K562 (cell line): ENCODE measurements around the gene CNBD2. TPM values are rescaled to one million over a fixed set of nuclear protein-coding genes. Genes with fewer than 3 reads are reported as not detected.
A peak's percentile ranks its signal among the peaks of the same experiment; 100 is the strongest.

Experiments
- ATAC-seq: fragments of 200-7000 bp; cut with Tn5 transposase; 3 replicates; pipeline ENCODE4 v1.9.1; 2020; ENCODE audit warnings: moderate library complexity
- BruUV-seq: library from RNA; stranded (reverse); fragments of 400-500 nt; replicated peaks from 2 replicates; lab custom pipeline; 2021; lab: Mats Ljungman, UMichigan
- CTCF ChIA-PET: fragments of 300-600 bp; formaldehyde crosslinking; extraction: SDS; loops from one replicate; lab custom pipeline; 2021; ENCODE audit warnings: low intra/inter-chr PET ratio; lab: Yijun Ruan, JAX
- POLR2A ChIA-PET: fragments of 300-600, 350-650 bp; sonication (Branson Sonifier 250); formaldehyde crosslinking; extraction: SDS; loops from one replicate; lab custom pipeline; 2021; ENCODE audit warnings: antibody characterized with exemption, inconsistent platforms; lab: Yijun Ruan, JAX
- DNase-seq, 4 experiments: peaks; one replicate each; pipeline versions ENCODE4 v3.0.0 to v3.0.0-alpha.2; 2011 to 2018; ENCODE audit warnings: low spot score in 3 of 4, mixed read lengths in 3 of 4; ENCODE audit errors: extremely low read depth in 1 of 4
- FAIRE-seq: peaks from 2 replicates; lab custom pipeline; 2011; peaks lifted over from hg19 to GRCh38; lab: Jason Lieb, UNC
- H2AFZ ChIP-seq: 2 replicates; pipeline ENCODE4 v1.6.0; 2011; ENCODE audit warnings: low read depth, low read length, control low read depth, inconsistent platforms
- H3K27ac ChIP-seq: fragments of 200-600 bp; 3 replicates; pipeline ENCODE4 v1.8.0; 2011; ENCODE audit warnings: low read depth, mild to moderate bottlenecking, control low read depth, inconsistent platforms, low read length, moderate library complexity, mixed read lengths; ENCODE audit errors: extremely low read depth
- H3K27me3 ChIP-seq, 2 experiments: fragments of 300-600 bp in 1 of 2; 2 replicates in 1 of 2; 3 replicates in 1 of 2; pipeline versions ENCODE4 v1.6.0 to v1.8.0; 2011; ENCODE audit warnings: inconsistent platforms in 2 of 2, low read length in 2 of 2, mild to moderate bottlenecking in 1 of 2, mixed read lengths in 1 of 2, moderate library complexity in 1 of 2; ENCODE audit not compliant: control insufficient read depth in 2 of 2, insufficient read depth in 2 of 2
- H3K36me3 ChIP-seq: fragments of 300-600 bp; 3 replicates; pipeline ENCODE4 v1.8.0; 2011; ENCODE audit warnings: mild to moderate bottlenecking, low read length, inconsistent platforms; ENCODE audit not compliant: control insufficient read depth, insufficient read depth
- H3K4me1 ChIP-seq, 2 experiments: fragments of 200-600 bp in 1 of 2; replicated peaks in 1 of 2; 2 replicates in 1 of 2; 3 replicates in 1 of 2; pipeline versions ENCODE4 v1.5.1 to v1.8.0; 2011; ENCODE audit warnings: inconsistent platforms in 2 of 2, low read length in 2 of 2, mild to moderate bottlenecking in 1 of 2, mixed read lengths in 1 of 2, moderate library complexity in 1 of 2; ENCODE audit not compliant: control insufficient read depth in 2 of 2, insufficient read depth in 2 of 2
- H3K4me2 ChIP-seq: 2 replicates; pipeline ENCODE4 v1.6.1; 2011; ENCODE audit warnings: low read length, control low read depth, inconsistent platforms, mixed read lengths; ENCODE audit not compliant: insufficient read depth
- H3K4me3 ChIP-seq: fragments of 200-600 bp; sonication (generic), shearing (Covaris generic); 2 replicates; pipeline ENCODE4 v1.5.1; 2016; ENCODE audit warnings: control low read depth, inconsistent platforms
- H3K79me2 ChIP-seq: fragments of 200-600 bp; 3 replicates; pipeline ENCODE4 v1.8.0; 2011; ENCODE audit warnings: low read length, inconsistent platforms; ENCODE audit not compliant: control insufficient read depth, insufficient read depth
- H3K9ac ChIP-seq, 2 experiments: 2 replicates each; pipeline versions ENCODE4 v1.6.0 to v1.6.1; 2011; ENCODE audit warnings: low read depth in 2 of 2, low read length in 2 of 2, control low read depth in 1 of 2, inconsistent platforms in 1 of 2, mild to moderate bottlenecking in 1 of 2, mixed read lengths in 1 of 2; ENCODE audit not compliant: insufficient read depth in 1 of 2
- H3K9me1 ChIP-seq: one replicate; pipeline ENCODE4 v1.6.0; 2011; ENCODE audit warnings: inconsistent platforms, mild to moderate bottlenecking, low read length, moderate library complexity; ENCODE audit not compliant: control insufficient read depth, insufficient read depth
- H3K9me3 ChIP-seq: replicated peaks from 2 replicates; pipeline ENCODE4 v1.5.1; 2011; ENCODE audit warnings: low read depth, low read length, inconsistent platforms; ENCODE audit not compliant: control insufficient read depth, insufficient read depth
- H4K20me1 ChIP-seq: replicated peaks from 2 replicates; pipeline ENCODE4 v1.6.1; 2011; ENCODE audit warnings: low read length, inconsistent platforms, mixed read lengths; ENCODE audit not compliant: control insufficient read depth, insufficient read depth
- BHLHE40 ChIP-seq: IDR thresholded peaks from 2 replicates; pipeline ENCODE4 v1.6.1; 2011; ENCODE audit warnings: low read length, improper control_type of control experiment
- DPF2 ChIP-seq: fragments of 450-650 bp; IDR thresholded peaks from 2 replicates; pipeline ENCODE4 v1.6.1; 2016
- EP300 ChIP-seq: IDR thresholded peaks from 2 replicates; pipeline ENCODE4 v1.6.1; 2012; ENCODE audit warnings: low read length, improper control_type of control experiment
- HOXB6 ChIP-seq: fragments of 250-450 bp; sonication (Bioruptor Pico); IDR thresholded peaks from 2 replicates; pipeline ENCODE4 v1.5.1; 2022; ENCODE audit warnings: mild to moderate bottlenecking, borderline replicate concordance
- JUND ChIP-seq, 2 experiments: IDR thresholded peaks; 2 replicates in 1 of 2; 3 replicates in 1 of 2; pipeline ENCODE4 v1.6.1; 2011; ENCODE audit warnings: borderline replicate concordance in 2 of 2, low read depth in 2 of 2, low read length in 2 of 2, improper control_type of control experiment in 1 of 2, missing biosample characterization in 1 of 2, missing genetic modification characterization in 1 of 2, missing genetic modification reagents in 1 of 2
- NFE2L1 ChIP-seq: fragments of 450-650 bp; IDR thresholded peaks from 2 replicates; pipeline ENCODE4 v1.6.1; 2016; ENCODE audit warnings: missing genetic modification characterization, low read depth, mild to moderate bottlenecking, missing compliant biosample characterization, moderate library complexity, borderline replicate concordance
- RB1 ChIP-seq: fragments of 450-650 bp; IDR thresholded peaks from 2 replicates; pipeline ENCODE4 v1.6.1; 2017; ENCODE audit warnings: low read depth, mild to moderate bottlenecking
- STAG1 ChIP-seq: sonication (generic); formaldehyde crosslinking; IDR thresholded peaks from 2 replicates; pipeline ENCODE4 v1.5.0; 2020; ENCODE audit warnings: missing genetic modification reagents, borderline replicate concordance
- TFAP4 ChIP-seq: sonication (generic); formaldehyde crosslinking; IDR thresholded peaks from 2 replicates; pipeline ENCODE4 v1.8.0; 2022; ENCODE audit warnings: missing genetic modification reagents, mild to moderate bottlenecking, moderate library complexity, borderline replicate concordance
- ZFP36 ChIP-seq: fragments of 150-350 bp; IDR thresholded peaks from 2 replicates; pipeline ENCODE4 v1.6.1; 2018; ENCODE audit warnings: low read length, low read depth; ENCODE audit not compliant: partially characterized antibody
- ZNF24 ChIP-seq: fragments of 450-650 bp; IDR thresholded peaks from 2 replicates; pipeline ENCODE4 v1.6.1; 2016
- ZSCAN29 ChIP-seq: fragments of 450-650 bp; IDR thresholded peaks from 2 replicates; pipeline ENCODE4 v1.6.1; 2017
- WGBS: fragments of 100-300 bp; shearing (Covaris generic); methylation state at CpG from one replicate; pipeline ENCODE4 v1.1.6; 2016; ENCODE audit warnings: low coverage, mixed read lengths; ENCODE audit not compliant: insufficient coverage; ENCODE audit errors: missing lambda C conversion rate; 5-methylcytosine and 5-hydroxymethylcytosine counted together
- in situ Hi-C: fragments of 300-500 bp; cut with MboI; formaldehyde crosslinking; loops from 4 replicates; pipeline ENCODE4 v1.15.0; 2018; ENCODE audit warnings: inconsistent platforms, mixed read lengths
- intact Hi-C: fragments of 100-400 bp; cut with micrococcal nuclease; formaldehyde crosslinking; loops from 2 replicates; pipeline ENCODE4 v1.14.2; 2022
- polyA plus RNA-seq, 8 experiments: library from polyadenylated mRNA; depleted of rRNA in 4 of 8; stranded (reverse) in 5 of 8; unstranded in 3 of 8; fragments of >200 nt; fragmentation: Nextera tagmentation in 2 of 8; fragmentation: Illumina TruSeq in 1 of 8; extraction: Ambion mirVana in 2 of 8; extraction: Trizol in 1 of 8; gene quantifications; 2 replicates each; pipeline versions ENCODE4 v1.2.1 to v1.2.3, GENCODE V29; 2011 to 2014; ENCODE audit warnings: inconsistent platforms in 1 of 8, missing spikeins in 1 of 8
- total RNA-seq, 7 experiments: library from RNA; depleted of rRNA in 6 of 7; stranded (reverse); fragments of >200 nt in 6 of 7; fragmentation: Illumina TruSeq in 2 of 7; extraction: Trizol in 2 of 7; gene quantifications; 2 replicates each; pipeline versions ENCODE4 v1.2.1 to v1.2.3, GENCODE V29; 2011 to 2021; ENCODE audit warnings: low replicate concordance in 1 of 7
- TF ChIP-seq, protein P1 (sequence below), 2 experiments: fragments of 450-650 bp; IDR thresholded peaks; 2 replicates each; pipeline ENCODE4 v1.6.1; 2018; ENCODE audit warnings: mild to moderate bottlenecking in 2 of 2, low read depth in 1 of 2; ENCODE audit not compliant: partially characterized antibody in 2 of 2
- TF ChIP-seq, protein P2 (sequence below): sonication (generic); IDR thresholded peaks from 2 replicates; pipeline ENCODE4 v1.6.1; 2016

CNBD2 gene
- total and polyA plus RNA-seq, 9 of the 15 experiments (the other 6 are each of a cell fraction or from before 2014, with no cell fraction given): 3.2 to 17.5 (median 5.3) TPM

GRCh38 chr20:35994994-35995453, 26.6 kb downstream of the CNBD2 start:
- no peaks in the 10 kb centered on the region for H3K36me3 ChIP-seq
- no peak overlapping the region for H3K27ac ChIP-seq
- peak; percentile 74 for FAIRE-seq
- H3K79me2 ChIP-seq: no peaks in the 10 kb centered on the region
- no peaks in the 10 kb centered on the region for H3K9me1 ChIP-seq
- DNase-seq: peak; percentile 67 to 90 (median 73)
- POLR2A ChIA-PET: interaction anchor here (0.6 to 3.2 kb wide), 4 partner anchors 11 to 251 kb away, joined by 3 to 13 read pairs (median 4); no protein-coding TSS in a partner anchor
- H3K27me3 ChIP-seq: no peaks in the 10 kb centered on the region; a peak in 1 of 5 replicates
- H4K20me1 ChIP-seq: no peaks in the 10 kb centered on the region
- H3K4me3 ChIP-seq: no peak overlapping the region
- peaks cover 0 to 11% of the 10 kb centered on the region in 2 experiments; a peak in 4 of 5 replicates for H3K4me1 ChIP-seq
- no peaks in the 10 kb centered on the region for H3K9me3 ChIP-seq
- CTCF ChIA-PET: interaction anchor here (0.5 to 7.9 kb wide), 6 partner anchors 89 to 208 kb away, joined by 3 to 205 read pairs (median 4); no protein-coding TSS in a partner anchor
- in situ Hi-C loops (loop anchor here (5.0 to 25.0 kb wide), 2 partner anchors 142 to 442 kb away; no protein-coding TSS in a partner anchor), intact Hi-C loops (loop anchor here (1.0 to 5.0 kb wide), 3 partner anchors 57 to 442 kb away; no protein-coding TSS in a partner anchor)
- ATAC-seq: peak; percentile 97
- H3K4me2 ChIP-seq: no peak overlapping the region
- 4% methylated on average over 6 of the region's 6 CpGs for WGBS
- BruUV-seq: no TSS peak
- H3K9ac ChIP-seq: no peak overlapping the region
- no peak overlapping the region for H2AFZ ChIP-seq
- no peak for TF ChIP-seq ZSCAN29
- TF ChIP-seq HOXB6: no peak
- TF ChIP-seq RB1: peak; percentile 12; the same call in 1 of the 2 replicates
- TF ChIP-seq JUND (IDR thresholded peaks at IDR 0.05; ENCODE audit: borderline replicate concordance, low read depth, low read length): peak; percentile 51; the same call in 1 of the 2 replicates
- TF ChIP-seq JUND (tag; IDR thresholded peaks at IDR 0.05; ENCODE audit: borderline replicate concordance, low read depth, low read length): no peak
- peak; percentile 33 for TF ChIP-seq ZFP36
- TF ChIP-seq ZNF24: peak; percentile 12; the same call in 1 of the 2 replicates
- TF ChIP-seq, protein P1, sequence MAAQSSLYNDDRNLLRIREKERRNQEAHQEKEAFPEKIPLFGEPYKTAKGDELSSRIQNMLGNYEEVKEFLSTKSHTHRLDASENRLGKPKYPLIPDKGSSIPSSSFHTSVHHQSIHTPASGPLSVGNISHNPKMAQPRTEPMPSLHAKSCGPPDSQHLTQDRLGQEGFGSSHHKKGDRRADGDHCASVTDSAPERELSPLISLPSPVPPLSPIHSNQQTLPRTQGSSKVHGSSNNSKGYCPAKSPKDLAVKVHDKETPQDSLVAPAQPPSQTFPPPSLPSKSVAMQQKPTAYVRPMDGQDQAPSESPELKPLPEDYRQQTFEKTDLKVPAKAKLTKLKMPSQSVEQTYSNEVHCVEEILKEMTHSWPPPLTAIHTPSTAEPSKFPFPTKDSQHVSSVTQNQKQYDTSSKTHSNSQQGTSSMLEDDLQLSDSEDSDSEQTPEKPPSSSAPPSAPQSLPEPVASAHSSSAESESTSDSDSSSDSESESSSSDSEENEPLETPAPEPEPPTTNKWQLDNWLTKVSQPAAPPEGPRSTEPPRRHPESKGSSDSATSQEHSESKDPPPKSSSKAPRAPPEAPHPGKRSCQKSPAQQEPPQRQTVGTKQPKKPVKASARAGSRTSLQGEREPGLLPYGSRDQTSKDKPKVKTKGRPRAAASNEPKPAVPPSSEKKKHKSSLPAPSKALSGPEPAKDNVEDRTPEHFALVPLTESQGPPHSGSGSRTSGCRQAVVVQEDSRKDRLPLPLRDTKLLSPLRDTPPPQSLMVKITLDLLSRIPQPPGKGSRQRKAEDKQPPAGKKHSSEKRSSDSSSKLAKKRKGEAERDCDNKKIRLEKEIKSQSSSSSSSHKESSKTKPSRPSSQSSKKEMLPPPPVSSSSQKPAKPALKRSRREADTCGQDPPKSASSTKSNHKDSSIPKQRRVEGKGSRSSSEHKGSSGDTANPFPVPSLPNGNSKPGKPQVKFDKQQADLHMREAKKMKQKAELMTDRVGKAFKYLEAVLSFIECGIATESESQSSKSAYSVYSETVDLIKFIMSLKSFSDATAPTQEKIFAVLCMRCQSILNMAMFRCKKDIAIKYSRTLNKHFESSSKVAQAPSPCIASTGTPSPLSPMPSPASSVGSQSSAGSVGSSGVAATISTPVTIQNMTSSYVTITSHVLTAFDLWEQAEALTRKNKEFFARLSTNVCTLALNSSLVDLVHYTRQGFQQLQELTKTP (IDR thresholded peaks at IDR 0.05; ENCODE audit: low read depth in 1 of 2, partially characterized antibody in 2 of 2): no peak
- TF ChIP-seq TFAP4 (CRISPR knock-in tag): peak; percentile 46; the same call in 1 of the 2 replicates
- TF ChIP-seq NFE2L1 (tag): no peak
- 0 out of 2 replicates have a peak, but pooled peaks have one; percentile 22 for TF ChIP-seq DPF2
- TF ChIP-seq EP300: 0 out of 2 replicates have a peak, but pooled peaks have one; percentile 21
- peak; percentile 18; the same call in 1 of the 2 replicates for TF ChIP-seq BHLHE40
- peak; percentile 96 for TF ChIP-seq STAG1 (CRISPR knock-in tag)
- TF ChIP-seq, protein P2, sequence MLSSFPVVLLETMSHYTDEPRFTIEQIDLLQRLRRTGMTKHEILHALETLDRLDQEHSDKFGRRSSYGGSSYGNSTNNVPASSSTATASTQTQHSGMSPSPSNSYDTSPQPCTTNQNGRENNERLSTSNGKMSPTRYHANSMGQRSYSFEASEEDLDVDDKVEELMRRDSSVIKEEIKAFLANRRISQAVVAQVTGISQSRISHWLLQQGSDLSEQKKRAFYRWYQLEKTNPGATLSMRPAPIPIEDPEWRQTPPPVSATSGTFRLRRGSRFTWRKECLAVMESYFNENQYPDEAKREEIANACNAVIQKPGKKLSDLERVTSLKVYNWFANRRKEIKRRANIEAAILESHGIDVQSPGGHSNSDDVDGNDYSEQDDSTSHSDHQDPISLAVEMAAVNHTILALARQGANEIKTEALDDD: peak; percentile 64
